Measurements from ENCODE around the gene TRIM71. TPM values are rescaled to one million over a fixed set of nuclear protein-coding genes. Genes with fewer than 3 reads are reported as not detected.

The TRIM71 gene
- total RNA-seq, 4 donors from 2014 or later, result 0.48 TPM; not detected in 3

- Histone ChIP-seq H3K27ac (no peak overlapping the region), H3K4me1 (no peaks in the 10 kb centered on the region), H3K9me3 (no peaks in the 10 kb centered on the region), H3K27me3 (peaks cover 0 to 8% of the 10 kb centered on the region in 2 donors), H3K36me3 (no peaks in the 10 kb centered on the region), H3K4me3 (no peak overlapping the region)
- intact Hi-C loops (cut with DNase I; ENCODE audit: low total_unique reads), result no loop called here
- TF ChIP-seq POLR2A (IDR thresholded peaks at IDR 0.05), result no peak
- TF ChIP-seq, protein P1, sequence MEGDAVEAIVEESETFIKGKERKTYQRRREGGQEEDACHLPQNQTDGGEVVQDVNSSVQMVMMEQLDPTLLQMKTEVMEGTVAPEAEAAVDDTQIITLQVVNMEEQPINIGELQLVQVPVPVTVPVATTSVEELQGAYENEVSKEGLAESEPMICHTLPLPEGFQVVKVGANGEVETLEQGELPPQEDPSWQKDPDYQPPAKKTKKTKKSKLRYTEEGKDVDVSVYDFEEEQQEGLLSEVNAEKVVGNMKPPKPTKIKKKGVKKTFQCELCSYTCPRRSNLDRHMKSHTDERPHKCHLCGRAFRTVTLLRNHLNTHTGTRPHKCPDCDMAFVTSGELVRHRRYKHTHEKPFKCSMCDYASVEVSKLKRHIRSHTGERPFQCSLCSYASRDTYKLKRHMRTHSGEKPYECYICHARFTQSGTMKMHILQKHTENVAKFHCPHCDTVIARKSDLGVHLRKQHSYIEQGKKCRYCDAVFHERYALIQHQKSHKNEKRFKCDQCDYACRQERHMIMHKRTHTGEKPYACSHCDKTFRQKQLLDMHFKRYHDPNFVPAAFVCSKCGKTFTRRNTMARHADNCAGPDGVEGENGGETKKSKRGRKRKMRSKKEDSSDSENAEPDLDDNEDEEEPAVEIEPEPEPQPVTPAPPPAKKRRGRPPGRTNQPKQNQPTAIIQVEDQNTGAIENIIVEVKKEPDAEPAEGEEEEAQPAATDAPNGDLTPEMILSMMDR (IDR thresholded peaks at IDR 0.05), result no peak
- no peak for DNase-seq
Measured at GRCh38 chr3:32839714-32840085, 21.9 kb downstream of the TRIM71 start.

DNA sequence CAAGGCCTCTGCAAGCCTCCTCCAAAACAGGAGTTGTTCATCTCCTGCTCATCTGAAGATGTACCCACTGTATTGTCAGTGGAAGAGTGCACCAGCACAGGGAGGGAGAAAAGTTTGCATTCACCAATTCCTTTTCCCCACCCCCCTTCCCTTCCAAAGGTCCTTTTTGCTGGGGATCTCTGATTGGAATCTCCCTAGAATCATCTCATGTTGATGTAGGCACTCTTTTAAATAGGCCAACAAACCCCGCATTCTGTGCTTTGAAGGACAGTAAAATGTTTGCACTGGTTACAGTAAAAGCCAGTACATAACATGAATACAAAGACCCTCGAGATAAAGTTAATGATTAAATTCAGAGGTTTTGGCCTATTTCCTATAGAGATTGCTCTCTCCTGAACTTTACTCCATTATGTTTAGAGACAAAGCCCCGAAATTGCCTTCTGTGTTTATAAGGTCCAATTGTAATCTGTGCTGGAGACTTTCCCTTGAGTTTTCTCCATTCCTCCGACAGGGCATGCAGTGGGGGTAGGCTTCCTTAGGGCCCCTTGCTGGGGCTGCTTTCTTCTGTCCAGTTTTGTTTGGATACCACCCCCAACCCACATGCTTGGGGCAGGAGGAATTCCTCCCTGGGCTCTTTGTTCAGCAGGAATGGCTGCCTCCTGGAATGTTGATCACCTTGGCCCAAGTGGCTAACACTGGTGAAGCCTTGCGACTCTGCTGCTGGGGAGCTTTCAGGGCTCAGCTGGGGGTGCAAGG is 22.5 kb downstream of the TRIM71 start:
- intact Hi-C loops (cut with DNase I; ENCODE audit: low total_unique reads), result no loop called here
- no peak for TF ChIP-seq POLR2A (IDR thresholded peaks at IDR 0.05)
- TF ChIP-seq, protein P1 (IDR thresholded peaks at IDR 0.05), result no peak

GRCh38 chr3:32841341-32841740 is 23.5 kb downstream of the TRIM71 start:
- H3K4me1 ChIP-seq, result no peaks in the 10 kb centered on the region
- no peak overlapping the region for H3K27ac ChIP-seq
- H3K4me3 ChIP-seq, result no peak overlapping the region
- no peaks in the 10 kb centered on the region for H3K9me3 ChIP-seq
- H3K27me3 ChIP-seq, result peaks cover 0 to under 1% of the 10 kb centered on the region in 2 donors
- no peaks in the 10 kb centered on the region for H3K36me3 ChIP-seq
- no peak for DNase-seq
- no peak for TF ChIP-seq POLR2A (IDR thresholded peaks at IDR 0.05)
- TF ChIP-seq, protein P1 (IDR thresholded peaks at IDR 0.05), result no peak
- intact Hi-C loops (cut with DNase I; ENCODE audit: low total_unique reads), result no loop called here

More for the DNA sequence above, 22.5 kb downstream of the TRIM71 start:
- Histone ChIP-seq H3K27ac (no peak overlapping the region), H3K4me1 (no peaks in the 10 kb centered on the region), H3K36me3 (no peaks in the 10 kb centered on the region), H3K4me3 (no peak overlapping the region), H3K27me3 (peaks cover 0 to 8% of the 10 kb centered on the region in 2 donors), H3K9me3 (no peaks in the 10 kb centered on the region)
- DNase-seq, result no peak

DNA sequence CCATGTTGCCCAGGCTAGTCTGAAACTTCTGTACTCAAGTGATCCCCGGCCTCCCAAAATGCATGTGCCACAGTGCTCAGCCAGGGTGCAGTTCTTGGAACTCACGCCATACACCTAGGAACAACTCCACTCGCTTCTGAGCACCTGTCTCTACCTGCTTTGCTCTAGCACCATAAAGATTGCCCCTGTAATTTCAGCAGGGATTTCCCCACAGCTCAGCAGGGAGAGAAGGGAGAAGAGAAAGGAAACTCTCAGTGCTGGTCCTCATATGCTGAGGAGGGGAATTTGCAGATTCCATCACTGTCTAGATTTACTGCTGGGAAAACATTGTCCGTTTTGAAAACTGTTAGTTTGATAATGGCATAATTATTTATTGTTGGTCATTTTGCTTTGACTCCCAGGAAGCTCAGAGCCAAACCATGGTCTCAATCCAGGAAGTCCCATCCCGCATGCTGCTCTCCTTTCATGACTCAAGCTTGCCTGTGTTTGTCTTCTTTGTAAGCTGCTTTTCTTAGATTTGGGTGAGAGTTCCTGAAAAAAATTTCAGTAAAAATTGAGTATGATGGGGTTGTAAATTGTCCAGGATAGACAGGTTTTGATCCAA is 24.2 kb downstream of the TRIM71 start:
- TF ChIP-seq POLR2A (IDR thresholded peaks at IDR 0.05), result no peak
- TF ChIP-seq, protein P1 (IDR thresholded peaks at IDR 0.05), result no peak
- Histone ChIP-seq H3K4me3 (no peak overlapping the region), H3K27me3 (no peaks in the 10 kb centered on the region), H3K27ac (no peak overlapping the region), H3K4me1 (no peaks in the 10 kb centered on the region), H3K9me3 (no peaks in the 10 kb centered on the region), H3K36me3 (no peaks in the 10 kb centered on the region)
- intact Hi-C loops (cut with DNase I; ENCODE audit: low total_unique reads), result no loop called here
- no peak for DNase-seq

DNA sequence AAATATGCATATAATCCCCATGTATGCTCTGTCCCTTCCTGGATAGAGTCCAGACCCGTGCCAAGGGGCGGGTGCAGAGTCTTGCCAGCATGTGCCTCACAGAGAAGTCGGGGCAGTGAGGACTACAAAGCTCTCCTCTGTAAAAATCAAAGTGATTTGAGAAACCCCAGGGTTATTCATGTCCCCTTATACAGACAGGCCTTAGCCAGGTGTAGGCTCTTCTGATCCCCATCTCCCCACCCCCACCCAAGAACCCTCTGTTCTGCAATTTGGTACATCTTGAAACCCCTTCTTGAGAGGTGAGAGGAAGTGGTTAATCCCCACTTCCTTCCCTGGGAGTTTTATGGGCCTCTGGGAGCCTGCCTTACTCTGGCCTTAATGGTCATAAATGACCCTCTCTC is 24.7 kb downstream of the TRIM71 start:
- Histone ChIP-seq H3K4me1 (no peaks in the 10 kb centered on the region), H3K4me3 (no peak overlapping the region), H3K27ac (no peak overlapping the region), H3K36me3 (no peaks in the 10 kb centered on the region), H3K27me3 (no peaks in the 10 kb centered on the region), H3K9me3 (no peaks in the 10 kb centered on the region)
- intact Hi-C loops (cut with DNase I; ENCODE audit: low total_unique reads), result no loop called here
- DNase-seq, result no peak
- TF ChIP-seq, protein P1 (IDR thresholded peaks at IDR 0.05), result no peak
- TF ChIP-seq POLR2A (IDR thresholded peaks at IDR 0.05), result no peak
